Fibroblast of pulmonary artery (primary cell): ENCODE measurements around the gene PKNOX1.
A peak's percentile ranks its signal among the peaks of the same experiment; 100 is the strongest.
"Not testable (repeated sequence)": the region's sequence is repeated elsewhere in the genome, so short reads cannot be mapped to it uniquely, and the experiment has no call there.

Source experiments
- DNase-seq: peaks from one replicate; pipeline ENCODE4 v3.0.0-alpha.2; 2010; ENCODE audit warnings: low read depth
- H3K4me3 ChIP-seq: replicated peaks from 2 replicates; pipeline ENCODE4 v1.5.1; 2011; ENCODE audit warnings: low read depth, mild to moderate bottlenecking, control low read depth, low read length, moderate library complexity
- CTCF ChIP-seq: IDR thresholded peaks from 2 replicates; pipeline ENCODE4 v1.5.1; 2011; ENCODE audit warnings: mild to moderate bottlenecking, control low read depth, low read length, inconsistent platforms; ENCODE audit errors: missing control alignments

Gene PKNOX1

GRCh38 chr21:42937034-42937940 lies 37.1 kb upstream of the PKNOX1 start:
- H3K4me3 ChIP-seq, DNase-seq: not testable (repeated sequence)

GRCh38 chr21:42937960-42938605 lies 36.3 kb upstream of the PKNOX1 start:
- no peak overlapping the region for H3K4me3 ChIP-seq
- no peak for DNase-seq
- no peak for TF ChIP-seq CTCF

GRCh38 chr21:42938606-42938995 lies 35.8 kb upstream of the PKNOX1 start:
- H3K4me3 ChIP-seq, DNase-seq: not testable (repeated sequence)

- DNase-seq: peak; percentile 98
- H3K4me3 ChIP-seq: peak overlapping the region; percentile 19
- no peak for TF ChIP-seq CTCF
Observed at GRCh38 chr21:42939582-42940413, 34.6 kb upstream of the PKNOX1 start.

- no peak for TF ChIP-seq CTCF
- no peak overlapping the region for H3K4me3 ChIP-seq
Observed at GRCh38 chr21:42941696-42942085, 32.7 kb upstream of the PKNOX1 start.

GRCh38 chr21:42942244-42942643 lies 32.1 kb upstream of the PKNOX1 start:
- H3K4me3 ChIP-seq: no peak overlapping the region
- TF ChIP-seq CTCF: no peak
- DNase-seq: no peak

More at GRCh38 chr21:42941696-42942085, 32.7 kb upstream of the PKNOX1 start:
- DNase-seq: no peak

- not testable (repeated sequence) for DNase-seq, H3K4me3 ChIP-seq
Observed at GRCh38 chr21:42949094-42949755, 25.1 kb upstream of the PKNOX1 start.

- not testable (repeated sequence) for H3K4me3 ChIP-seq, DNase-seq
Observed at GRCh38 chr21:42951193-42951592, 23.2 kb upstream of the PKNOX1 start.
